Measurements from ENCODE around the gene RAB15.

GRCh38 chr14:64918216-64918615 is 53.9 kb downstream of the RAB15 start:
- TF ChIP-seq CTCF (IDR thresholded peaks at IDR 0.05; ENCODE audit: low read length), result no peak
- TF ChIP-seq EZH2phosphoT487 (IDR thresholded peaks at IDR 0.05; ENCODE audit: low read length), result no peak
